PC-9 (cell line): Measurements from ENCODE around the gene LYSMD2.

Experiments used
- EZH2 ChIP-seq: fragments of 200-600 bp; sonication (generic); IDR thresholded peaks from 2 replicates; pipeline ENCODE4 v1.8.0; 2017; ENCODE audit warnings: antibody characterized with exemption, low read depth
- TF ChIP-seq, protein P1 (sequence below): fragments of 200-600 bp; sonication (generic); conservative IDR thresholded peaks from 2 replicates; pipeline ENCODE4 v1.6.1; 2017; ENCODE audit warnings: mixed run types, antibody characterized with exemption, mild to moderate bottlenecking, moderate library complexity

DNA sequence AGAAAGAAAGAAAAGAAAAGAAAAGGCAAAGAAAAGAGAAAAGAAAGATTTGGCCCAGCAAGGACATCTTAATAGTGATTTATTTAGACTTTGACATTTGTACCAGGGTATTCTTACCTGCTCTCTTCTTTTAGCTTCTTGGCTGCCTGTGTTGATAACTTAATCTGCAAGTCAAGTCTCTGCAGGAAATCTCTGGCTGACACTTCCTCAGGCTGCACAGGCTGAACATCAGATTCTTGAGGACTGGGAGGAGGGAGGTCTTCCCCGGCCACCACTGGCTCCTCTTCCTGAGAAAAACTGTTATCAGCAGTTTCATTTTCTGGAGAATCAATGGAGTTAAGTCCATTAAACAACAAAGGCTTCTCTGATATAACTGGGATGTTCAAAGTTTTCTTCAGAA is 12.8 kb downstream of the LYSMD2 start:
- TF ChIP-seq, protein P1, sequence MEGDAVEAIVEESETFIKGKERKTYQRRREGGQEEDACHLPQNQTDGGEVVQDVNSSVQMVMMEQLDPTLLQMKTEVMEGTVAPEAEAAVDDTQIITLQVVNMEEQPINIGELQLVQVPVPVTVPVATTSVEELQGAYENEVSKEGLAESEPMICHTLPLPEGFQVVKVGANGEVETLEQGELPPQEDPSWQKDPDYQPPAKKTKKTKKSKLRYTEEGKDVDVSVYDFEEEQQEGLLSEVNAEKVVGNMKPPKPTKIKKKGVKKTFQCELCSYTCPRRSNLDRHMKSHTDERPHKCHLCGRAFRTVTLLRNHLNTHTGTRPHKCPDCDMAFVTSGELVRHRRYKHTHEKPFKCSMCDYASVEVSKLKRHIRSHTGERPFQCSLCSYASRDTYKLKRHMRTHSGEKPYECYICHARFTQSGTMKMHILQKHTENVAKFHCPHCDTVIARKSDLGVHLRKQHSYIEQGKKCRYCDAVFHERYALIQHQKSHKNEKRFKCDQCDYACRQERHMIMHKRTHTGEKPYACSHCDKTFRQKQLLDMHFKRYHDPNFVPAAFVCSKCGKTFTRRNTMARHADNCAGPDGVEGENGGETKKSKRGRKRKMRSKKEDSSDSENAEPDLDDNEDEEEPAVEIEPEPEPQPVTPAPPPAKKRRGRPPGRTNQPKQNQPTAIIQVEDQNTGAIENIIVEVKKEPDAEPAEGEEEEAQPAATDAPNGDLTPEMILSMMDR, result no peak
- no peak for TF ChIP-seq EZH2
